ENCODE results near the gene TSC22D4. TPM values are rescaled to one million over a fixed set of nuclear protein-coding genes. Genes with fewer than 3 reads are reported as not detected.
"Not testable (repeated sequence)": the region's sequence is repeated elsewhere in the genome, so short reads cannot be mapped to it uniquely, and the experiment has no call there.

Gene TSC22D4
- polyA plus RNA-seq, 1 donor from 2014 or later: 2.1 TPM

GRCh38 chr7:100449190-100449795 lies 29.7 kb downstream of the TSC22D4 start:
- TF ChIP-seq RAD21 (conservative IDR thresholded peaks at IDR 0.05): no peak
- no peak for TF ChIP-seq POLR2AphosphoS5 (IDR thresholded peaks at IDR 0.05)
- no peak for TF ChIP-seq REST (IDR thresholded peaks at IDR 0.05; ENCODE audit: borderline replicate concordance)
- TF ChIP-seq EZH2 (IDR thresholded peaks at IDR 0.05; ENCODE audit: borderline replicate concordance, insufficient read depth, low read length, poor library complexity, severe bottlenecking): no peak
- no peaks in the 10 kb centered on the region for H3K36me3 ChIP-seq (ENCODE audit: insufficient read depth, low read length)
- H4K20me1 ChIP-seq (ENCODE audit: insufficient read depth): no peaks in the 10 kb centered on the region
- no peak overlapping the region for H3K4me3 ChIP-seq (ENCODE audit: low read length)
- no peaks in the 10 kb centered on the region for H3K9me2 ChIP-seq (ENCODE audit: insufficient read depth, low read length)
- no peak overlapping the region for H3K9ac ChIP-seq (ENCODE audit: low read length)
- no peak overlapping the region for H3K4me2 ChIP-seq (ENCODE audit: low read length)
- H3K79me2 ChIP-seq (replicated peaks; ENCODE audit: insufficient read depth, low read length): no peaks in the 10 kb centered on the region
- no peak overlapping the region for H3K27ac ChIP-seq (ENCODE audit: low read length)
- no peaks in the 10 kb centered on the region for H3K27me3 ChIP-seq (ENCODE audit: insufficient read depth, low read depth, low read length)
- no peaks in the 10 kb centered on the region for H3K9me3 ChIP-seq (ENCODE audit: low read length)
- no peak overlapping the region for H2AFZ ChIP-seq (ENCODE audit: low read depth, low read length)
- H3F3A ChIP-seq (ENCODE audit: insufficient read depth, low read length, poor library complexity, severe bottlenecking): no peaks in the 10 kb centered on the region

- not testable (repeated sequence) for H3K27ac ChIP-seq (ENCODE audit: low read length); H3K9me3 ChIP-seq (ENCODE audit: low read length); H3K9ac ChIP-seq (ENCODE audit: low read length); H3K4me2 ChIP-seq (ENCODE audit: low read length); H3K79me2 ChIP-seq (replicated peaks; ENCODE audit: insufficient read depth, low read length); H3F3A ChIP-seq (ENCODE audit: insufficient read depth, low read length, poor library complexity, severe bottlenecking); H3K27me3 ChIP-seq (ENCODE audit: insufficient read depth, low read depth, low read length); H3K9me2 ChIP-seq (ENCODE audit: insufficient read depth, low read length); H3K4me3 ChIP-seq (ENCODE audit: low read length); H2AFZ ChIP-seq (ENCODE audit: low read depth, low read length); H4K20me1 ChIP-seq (ENCODE audit: insufficient read depth); H3K36me3 ChIP-seq (ENCODE audit: insufficient read depth, low read length)
Observed at GRCh38 chr7:100447363-100447762, 31.7 kb downstream of the TSC22D4 start.

- no peaks in the 10 kb centered on the region for H3K27me3 ChIP-seq (ENCODE audit: insufficient read depth, low read depth, low read length)
- no peaks in the 10 kb centered on the region for H3K9me3 ChIP-seq (ENCODE audit: low read length)
- no peak overlapping the region for H3K4me3 ChIP-seq (ENCODE audit: low read length)
- no peaks in the 10 kb centered on the region for H3K79me2 ChIP-seq (replicated peaks; ENCODE audit: insufficient read depth, low read length)
- TF ChIP-seq EZH2 (IDR thresholded peaks at IDR 0.05; ENCODE audit: borderline replicate concordance, insufficient read depth, low read length, poor library complexity, severe bottlenecking) (no peak), CTCF (IDR thresholded peaks at IDR 0.05; ENCODE audit: poor library complexity, severe bottlenecking) (no peak), REST (IDR thresholded peaks at IDR 0.05; ENCODE audit: borderline replicate concordance) (no peak), EP300 (conservative IDR thresholded peaks at IDR 0.05; ENCODE audit: poor library complexity, severe bottlenecking) (no peak), MXI1 (conservative IDR thresholded peaks at IDR 0.05; ENCODE audit: poor library complexity, severe bottlenecking) (no peak), RAD21 (conservative IDR thresholded peaks at IDR 0.05) (no peak), SMC3 (conservative IDR thresholded peaks at IDR 0.05; ENCODE audit: poor library complexity) (no peak), TAF1 (IDR thresholded peaks at IDR 0.05; ENCODE audit: low read depth) (no peak), POLR2AphosphoS5 (IDR thresholded peaks at IDR 0.05) (no peak)
- H3K36me3 ChIP-seq (ENCODE audit: insufficient read depth, low read length): no peaks in the 10 kb centered on the region
- H3F3A ChIP-seq (ENCODE audit: insufficient read depth, low read length, poor library complexity, severe bottlenecking): no peaks in the 10 kb centered on the region
- H2AFZ ChIP-seq (ENCODE audit: low read depth, low read length): no peak overlapping the region
- H3K4me2 ChIP-seq (ENCODE audit: low read length): no peak overlapping the region
- no peaks in the 10 kb centered on the region for H3K9me2 ChIP-seq (ENCODE audit: insufficient read depth, low read length)
- H4K20me1 ChIP-seq (ENCODE audit: insufficient read depth): no peaks in the 10 kb centered on the region
- no peak overlapping the region for H3K9ac ChIP-seq (ENCODE audit: low read length)
- no peak overlapping the region for H3K27ac ChIP-seq (ENCODE audit: low read length)
Observed at GRCh38 chr7:100446040-100446439, 33.0 kb downstream of the TSC22D4 start.
